Forelimb muscle (tissue), 1 donor: ENCODE measurements around the gene KPNA6. TPM values are rescaled to one million over a fixed set of nuclear protein-coding genes. Genes with fewer than 3 reads are reported as not detected.
"Not testable (repeated sequence)": the region's sequence is repeated elsewhere in the genome, so short reads cannot be mapped to it uniquely, and the experiment has no call there.

Experiments used
- DNase-seq: peaks from one replicate; pipeline ENCODE4 v3.0.0-alpha.2; 2013; ENCODE audit warnings: low read depth
- polyA plus RNA-seq: library from polyadenylated mRNA; unstranded; fragments of 120-200 nt; gene quantifications from one replicate; pipeline ENCODE4 v1.2.1, GENCODE V29; 2013; ENCODE audit not compliant: insufficient read length

The KPNA6 gene
- polyA plus RNA-seq, 1 donor: 23.4 TPM

GRCh38 chr1:32100359-32100758, 7.5 kb upstream of the KPNA6 start:
- DNase-seq: no peak

GRCh38 chr1:32100807-32101708, 6.8 kb upstream of the KPNA6 start:
- no peak for DNase-seq

DNA sequence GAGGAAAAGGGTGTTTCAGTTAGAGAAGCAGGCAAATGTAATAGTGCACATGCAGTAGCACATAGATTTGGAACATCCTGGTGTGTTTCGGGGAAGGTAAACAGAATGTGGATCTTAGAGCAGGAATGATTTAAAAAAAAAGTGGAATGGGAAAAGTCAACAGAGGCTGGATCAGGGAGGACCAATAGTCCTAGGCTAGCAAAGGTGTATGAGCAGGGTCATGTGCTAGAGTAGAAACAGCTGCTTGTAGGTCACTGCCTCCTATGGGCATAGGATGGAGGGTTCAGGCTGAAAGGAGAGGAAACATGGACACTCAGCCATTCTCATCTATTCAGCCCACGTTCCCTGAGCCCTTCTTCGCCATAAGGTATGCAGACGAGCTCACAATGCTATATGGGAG, 3.7 kb upstream of the KPNA6 start:
- no peak for DNase-seq

DNA sequence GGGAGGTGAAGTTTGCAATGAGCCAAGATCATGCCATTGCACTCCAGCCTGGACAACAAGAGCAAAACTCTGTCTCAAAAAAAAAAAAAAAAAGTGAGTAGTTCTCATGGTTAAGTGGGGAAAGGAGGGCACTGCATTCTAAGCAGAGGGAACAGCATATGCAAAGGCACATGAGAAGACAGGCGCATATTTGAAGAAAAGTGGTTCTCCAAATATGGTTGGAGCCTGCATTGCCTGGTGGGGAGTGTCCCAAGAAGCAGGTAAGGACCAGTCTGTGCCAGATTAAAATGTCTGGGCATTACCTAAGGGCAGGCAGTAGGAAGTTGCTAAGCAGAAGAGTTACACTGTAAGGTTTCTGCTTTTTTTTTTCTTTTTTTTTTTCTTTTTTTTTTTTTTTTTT, 2.5 kb upstream of the KPNA6 start:
- no peak for DNase-seq

GRCh38 chr1:32106663-32107275, 1.1 kb upstream of the KPNA6 start:
- DNase-seq: no peak

DNA sequence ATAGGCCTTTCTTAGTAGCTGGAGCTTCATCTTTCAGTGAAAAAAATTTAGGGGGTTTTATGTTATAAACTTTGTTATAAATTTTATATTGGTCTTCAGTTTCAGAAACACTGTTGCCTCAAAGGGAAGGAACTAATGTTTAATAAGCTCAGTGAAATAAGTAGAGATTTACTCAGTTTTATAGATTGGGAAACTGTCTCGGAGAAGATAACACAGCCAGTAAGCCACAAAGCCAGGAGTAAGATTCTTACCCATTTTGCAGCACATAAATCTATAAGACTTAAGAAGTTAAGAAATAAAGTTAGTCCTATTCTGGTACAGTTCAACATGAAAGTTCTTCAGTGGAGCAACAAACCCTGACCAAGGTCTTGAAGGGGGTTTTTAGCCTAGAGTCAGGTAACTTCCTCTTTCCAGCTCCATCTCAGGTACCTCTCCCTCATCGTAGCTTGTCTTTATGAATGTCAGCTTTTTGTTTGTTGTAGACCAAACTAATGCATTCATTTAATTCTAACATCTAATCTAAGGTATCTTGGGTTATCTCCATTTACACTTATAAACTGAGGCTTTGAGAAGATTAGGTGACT, 3.3 kb downstream of the KPNA6 start:
- no peak for DNase-seq

GRCh38 chr1:32111789-32112188, 3.9 kb downstream of the KPNA6 start:
- DNase-seq: no peak

GRCh38 chr1:32112806-32113375, 5.0 kb downstream of the KPNA6 start:
- DNase-seq: no peak

GRCh38 chr1:32113436-32113835, 5.6 kb downstream of the KPNA6 start:
- not testable (repeated sequence) for DNase-seq

DNA sequence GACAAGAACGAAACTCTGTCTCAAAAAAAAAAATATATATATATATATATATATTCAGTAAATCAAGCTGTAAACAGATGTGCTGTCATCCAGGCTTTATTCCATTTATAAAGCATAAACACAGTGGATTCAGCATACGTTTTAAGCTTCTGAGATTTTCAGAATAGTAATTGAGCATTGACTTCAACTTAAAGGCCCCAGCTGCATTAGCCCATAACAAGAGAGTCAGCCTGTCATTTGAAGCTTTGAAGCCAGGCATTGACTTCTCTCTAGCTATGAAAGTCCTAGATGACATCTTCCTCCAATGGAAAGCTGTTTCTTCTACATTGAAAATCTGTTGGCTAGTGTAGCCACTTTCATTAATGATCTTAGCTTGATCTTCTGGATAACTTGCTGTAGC, 6.6 kb downstream of the KPNA6 start:
- DNase-seq: no peak

DNA sequence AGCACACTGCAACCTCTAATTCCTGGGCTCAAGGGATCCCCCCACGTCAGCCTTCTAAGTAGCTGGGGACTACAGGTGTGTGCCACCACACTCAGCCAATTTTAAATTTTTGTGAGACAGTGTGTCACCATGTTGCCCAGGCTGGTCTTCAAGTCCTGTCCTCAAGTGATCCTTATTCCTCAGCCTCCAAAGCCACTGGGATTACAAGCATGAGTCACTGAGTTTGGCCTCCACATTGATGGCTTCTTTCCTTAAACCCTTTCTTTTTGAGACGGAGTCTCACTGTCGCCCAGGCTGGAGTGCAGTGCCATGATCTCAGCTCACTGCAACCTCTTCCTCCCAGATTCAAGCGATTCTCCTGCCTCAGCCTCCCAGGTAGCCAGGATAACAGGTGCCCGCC, 7.6 kb downstream of the KPNA6 start:
- no peak for DNase-seq

DNA sequence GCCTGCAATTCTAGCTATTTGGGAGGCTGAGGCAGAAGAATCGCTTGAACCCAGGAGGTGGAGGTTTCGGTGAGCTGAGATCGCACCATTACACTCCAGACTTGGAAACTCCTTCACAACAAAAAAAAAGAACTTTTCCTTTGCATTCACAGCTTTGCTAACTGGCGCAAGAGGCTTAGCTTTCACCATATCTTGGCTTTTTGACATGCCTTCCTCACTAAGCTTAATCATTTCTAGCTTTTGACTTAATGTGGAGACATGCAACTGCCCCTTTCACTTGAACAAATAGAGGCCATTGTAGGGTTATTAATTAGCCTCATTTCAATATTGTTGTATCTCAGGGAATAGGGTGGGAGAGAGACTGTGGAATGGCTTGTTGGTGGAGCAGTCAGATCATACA, 8.7 kb downstream of the KPNA6 start:
- DNase-seq: no peak

- DNase-seq: no peak
These were observed 14.3 kb downstream of the KPNA6 start for GRCh38 chr1:32122151-32122550.

DNA sequence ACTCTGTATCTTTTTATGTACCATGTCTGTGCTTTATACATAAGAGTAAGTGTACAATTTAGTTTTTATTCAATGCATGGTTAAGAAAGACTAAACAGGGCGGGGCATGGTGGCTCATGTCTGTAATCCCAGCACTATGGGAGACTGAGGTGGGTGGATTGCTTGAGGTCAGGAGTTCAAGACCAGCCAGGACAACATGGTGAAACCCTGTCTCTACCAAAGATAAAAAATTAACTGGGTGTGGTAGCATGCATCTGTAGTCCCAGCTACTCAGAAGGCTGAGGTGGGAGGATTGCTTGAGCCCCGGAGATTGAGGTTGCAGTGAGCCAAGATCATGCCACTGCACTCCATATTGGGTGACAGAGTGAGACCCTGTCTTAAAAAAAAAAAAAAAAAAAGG, 15.5 kb downstream of the KPNA6 start:
- not testable (repeated sequence) for DNase-seq

DNA sequence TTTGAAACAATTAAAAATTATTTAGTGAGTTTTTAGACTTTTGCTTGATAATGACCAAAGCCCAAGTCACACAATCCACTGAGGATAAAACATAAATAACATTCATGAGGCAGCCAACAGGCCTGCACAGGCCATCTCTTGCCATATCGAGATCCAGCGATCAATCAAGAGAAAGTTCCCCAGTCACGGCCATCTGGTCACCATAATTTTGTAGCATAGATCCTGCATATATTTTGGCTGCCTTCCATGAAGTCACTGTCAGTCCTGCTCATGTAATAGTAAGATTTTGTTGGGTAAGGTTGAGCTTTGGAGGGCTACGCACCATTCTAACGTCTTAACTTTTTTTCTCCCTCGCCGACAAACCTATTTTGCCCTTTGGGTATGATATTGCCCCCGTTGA, 17.5 kb downstream of the KPNA6 start:
- DNase-seq: no peak

- no peak for DNase-seq
These were observed 18.9 kb downstream of the KPNA6 start for GRCh38 chr1:32126770-32127169.

GRCh38 chr1:32127409-32128198, 19.7 kb downstream of the KPNA6 start:
- DNase-seq: no peak

- no peak for DNase-seq
These were observed 20.6 kb downstream of the KPNA6 start for GRCh38 chr1:32128479-32128878.

DNA sequence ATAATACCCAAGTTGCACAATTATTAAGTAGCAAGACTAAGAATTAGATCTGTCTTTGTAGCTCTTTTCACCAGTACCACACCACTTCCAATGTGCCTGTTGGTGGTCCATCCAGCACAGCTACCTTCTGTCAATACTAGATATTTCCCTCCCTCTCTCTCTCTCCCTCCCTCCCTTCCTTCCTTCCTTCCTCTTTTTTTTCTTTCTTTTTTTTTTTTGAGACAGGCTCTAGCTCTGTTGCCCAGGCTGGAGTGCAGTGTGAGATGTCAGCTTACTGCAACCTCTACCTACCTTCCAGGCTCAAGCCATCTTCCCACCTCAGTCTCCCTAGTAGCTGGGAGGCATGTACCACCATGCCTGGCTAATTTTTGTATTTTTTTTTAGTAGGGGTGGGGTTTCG, 21.1 kb downstream of the KPNA6 start:
- DNase-seq: no peak

GRCh38 chr1:32133950-32134280, 26.1 kb downstream of the KPNA6 start:
- DNase-seq: not testable (repeated sequence)

- DNase-seq: no peak
These were observed 29.3 kb downstream of the KPNA6 start for GRCh38 chr1:32137111-32137510.

GRCh38 chr1:32138965-32139364, 31.1 kb downstream of the KPNA6 start:
- no peak for DNase-seq
